PFSK-1 (cell line): Measurements from ENCODE around the gene DOCK8.

Experiments
- FOXP2 ChIP-seq: optimal IDR thresholded peaks from 2 replicates; pipeline ENCODE3; 2011; ENCODE audit warnings: borderline replicate concordance, control low read depth, inconsistent platforms; ENCODE audit not compliant: insufficient read depth; ENCODE audit errors: extremely low read length, extremely low read depth
- POLR2AphosphoS5 ChIP-seq: IDR thresholded peaks from 2 replicates; pipeline ENCODE4 v1.6.1; 2012; ENCODE audit warnings: low read depth, mild to moderate bottlenecking, control low read depth, low read length, moderate library complexity
- SIN3A ChIP-seq: IDR thresholded peaks from 2 replicates; pipeline ENCODE4 v1.6.1; 2012; ENCODE audit warnings: mild to moderate bottlenecking, low read length, moderate library complexity, borderline replicate concordance; ENCODE audit not compliant: insufficient read depth
- TAF1 ChIP-seq: IDR thresholded peaks from 2 replicates; pipeline ENCODE4 v1.6.1; 2012; ENCODE audit warnings: low read length, control low read depth, borderline replicate concordance; ENCODE audit not compliant: insufficient read depth
- TF ChIP-seq, protein P1 (sequence below), 2 experiments: IDR thresholded peaks; 2 replicates each; pipeline versions ENCODE4 v1.6.1 to v1.8.0; 2011 to 2012; ENCODE audit warnings: low read depth in 2 of 2, low read length in 2 of 2, control low read depth in 1 of 2, inconsistent platforms in 1 of 2, mild to moderate bottlenecking in 1 of 2, moderate library complexity in 1 of 2; ENCODE audit not compliant: insufficient read depth in 1 of 2

DOCK8 gene

GRCh38 chr9:462606-463005 is 247.9 kb downstream of the DOCK8 start:
- TF ChIP-seq TAF1 (no peak), FOXP2 (no peak), POLR2AphosphoS5 (no peak), SIN3A (no peak)
- TF ChIP-seq, protein P1, sequence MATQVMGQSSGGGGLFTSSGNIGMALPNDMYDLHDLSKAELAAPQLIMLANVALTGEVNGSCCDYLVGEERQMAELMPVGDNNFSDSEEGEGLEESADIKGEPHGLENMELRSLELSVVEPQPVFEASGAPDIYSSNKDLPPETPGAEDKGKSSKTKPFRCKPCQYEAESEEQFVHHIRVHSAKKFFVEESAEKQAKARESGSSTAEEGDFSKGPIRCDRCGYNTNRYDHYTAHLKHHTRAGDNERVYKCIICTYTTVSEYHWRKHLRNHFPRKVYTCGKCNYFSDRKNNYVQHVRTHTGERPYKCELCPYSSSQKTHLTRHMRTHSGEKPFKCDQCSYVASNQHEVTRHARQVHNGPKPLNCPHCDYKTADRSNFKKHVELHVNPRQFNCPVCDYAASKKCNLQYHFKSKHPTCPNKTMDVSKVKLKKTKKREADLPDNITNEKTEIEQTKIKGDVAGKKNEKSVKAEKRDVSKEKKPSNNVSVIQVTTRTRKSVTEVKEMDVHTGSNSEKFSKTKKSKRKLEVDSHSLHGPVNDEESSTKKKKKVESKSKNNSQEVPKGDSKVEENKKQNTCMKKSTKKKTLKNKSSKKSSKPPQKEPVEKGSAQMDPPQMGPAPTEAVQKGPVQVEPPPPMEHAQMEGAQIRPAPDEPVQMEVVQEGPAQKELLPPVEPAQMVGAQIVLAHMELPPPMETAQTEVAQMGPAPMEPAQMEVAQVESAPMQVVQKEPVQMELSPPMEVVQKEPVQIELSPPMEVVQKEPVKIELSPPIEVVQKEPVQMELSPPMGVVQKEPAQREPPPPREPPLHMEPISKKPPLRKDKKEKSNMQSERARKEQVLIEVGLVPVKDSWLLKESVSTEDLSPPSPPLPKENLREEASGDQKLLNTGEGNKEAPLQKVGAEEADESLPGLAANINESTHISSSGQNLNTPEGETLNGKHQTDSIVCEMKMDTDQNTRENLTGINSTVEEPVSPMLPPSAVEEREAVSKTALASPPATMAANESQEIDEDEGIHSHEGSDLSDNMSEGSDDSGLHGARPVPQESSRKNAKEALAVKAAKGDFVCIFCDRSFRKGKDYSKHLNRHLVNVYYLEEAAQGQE (IDR thresholded peaks at IDR 0.05; ENCODE audit: insufficient read depth in 1 of 2, low read depth in 2 of 2, low read length in 2 of 2): no peak

- TF ChIP-seq, protein P1 (IDR thresholded peaks at IDR 0.05; ENCODE audit: insufficient read depth in 1 of 2, low read depth in 2 of 2, low read length in 2 of 2): no peak
- no peak for TF ChIP-seq SIN3A
- TF ChIP-seq POLR2AphosphoS5: no peak
- no peak for TF ChIP-seq FOXP2
- no peak for TF ChIP-seq TAF1
Measured at GRCh38 chr9:463455-464171, 248.9 kb downstream of the DOCK8 start.

DNA sequence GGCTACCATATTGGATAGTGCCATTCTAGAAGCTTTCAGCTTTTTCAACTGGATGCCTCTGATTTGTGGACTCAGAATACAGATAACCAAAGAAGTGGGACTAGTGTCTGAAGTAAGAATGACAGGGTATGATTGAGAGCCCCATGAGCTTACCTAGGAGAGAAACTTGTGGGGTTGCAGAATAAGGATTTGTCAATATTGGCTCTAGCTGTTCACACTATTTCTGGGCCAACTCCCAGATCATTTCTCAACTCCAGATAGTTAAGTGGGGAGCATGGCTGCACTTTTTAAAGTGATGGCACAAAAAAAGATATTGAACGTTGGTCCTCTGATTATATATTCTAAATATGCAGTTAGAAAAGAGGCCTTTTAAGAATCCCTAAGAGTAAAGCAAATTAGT is 252.1 kb downstream of the DOCK8 start:
- TF ChIP-seq POLR2AphosphoS5: no peak
- TF ChIP-seq, protein P1 (IDR thresholded peaks at IDR 0.05; ENCODE audit: insufficient read depth in 1 of 2, low read depth in 2 of 2, low read length in 2 of 2): no peak
- TF ChIP-seq TAF1: no peak
- no peak for TF ChIP-seq SIN3A
- no peak for TF ChIP-seq FOXP2

GRCh38 chr9:468766-469426 is 254.2 kb downstream of the DOCK8 start:
- TF ChIP-seq SIN3A: no peak
- TF ChIP-seq, protein P1 (IDR thresholded peaks at IDR 0.05; ENCODE audit: insufficient read depth in 1 of 2, low read depth in 2 of 2, low read length in 2 of 2): no peak
- no peak for TF ChIP-seq TAF1
- no peak for TF ChIP-seq POLR2AphosphoS5
- TF ChIP-seq FOXP2: no peak
